OCI-LY7 (cell line): Measurements from ENCODE around the gene FRMD7. TPM values are rescaled to one million over a fixed set of nuclear protein-coding genes. Genes with fewer than 3 reads are reported as not detected.

Experiments used
- BruUV-seq: library from RNA; stranded (reverse); fragments of 400-500 nt; replicated peaks from 2 replicates; lab custom pipeline; 2021; lab: Mats Ljungman, UMichigan
- CTCF ChIA-PET: fragments of 300-600 bp; sonication (Branson Sonifier 250); formaldehyde crosslinking; loops from one replicate; lab custom pipeline; 2022; ENCODE audit warnings: antibody characterized with exemption; ENCODE audit not compliant: unreplicated experiment; lab: Charles Lee
- POLR2A ChIA-PET: fragments of 300-600 bp; sonication (Branson Sonifier 250); formaldehyde crosslinking; loops from one replicate; lab custom pipeline; 2022; ENCODE audit warnings: antibody characterized with exemption; lab: Charles Lee
- DNase-seq: peaks from one replicate; pipeline ENCODE4 v3.0.0-alpha.2; 2015; ENCODE audit warnings: low spot score
- H2AFZ ChIP-seq: fragments of 200-600 bp; sonication (generic), shearing (Covaris generic); 2 replicates; pipeline ENCODE4 v1.6.1; 2014; ENCODE audit warnings: mild to moderate bottlenecking, antibody characterized with exemption, low read length, moderate library complexity
- H3K27ac ChIP-seq: fragments of 200-600 bp; sonication (generic); 2 replicates; pipeline ENCODE4 v1.5.1; 2014; ENCODE audit warnings: mixed run types, low read depth, mild to moderate bottlenecking, moderate library complexity, low read length, inconsistent platforms; ENCODE audit not compliant: poor library complexity, severe bottlenecking
- H3K36me3 ChIP-seq: fragments of 200-600 bp; sonication (generic); 2 replicates; pipeline ENCODE4 v1.6.1; 2014; ENCODE audit warnings: mild to moderate bottlenecking, antibody characterized with exemption, low read length, moderate library complexity, mixed read lengths; ENCODE audit not compliant: insufficient read depth
- H3K4me1 ChIP-seq: fragments of 200-600 bp; sonication (generic); 2 replicates; pipeline ENCODE4 v1.5.1; 2014; ENCODE audit warnings: mild to moderate bottlenecking, low read length; ENCODE audit not compliant: insufficient read depth, poor library complexity, severe bottlenecking
- H3K4me2 ChIP-seq: fragments of 200-600 bp; sonication (generic); 2 replicates; pipeline ENCODE4 v1.6.1; 2014; ENCODE audit warnings: mild to moderate bottlenecking, low read length
- H3K4me3 ChIP-seq: fragments of 200-600 bp; sonication (generic); 2 replicates; pipeline ENCODE4 v1.5.1; 2014; ENCODE audit warnings: mild to moderate bottlenecking, low read depth, low read length; ENCODE audit not compliant: poor library complexity, severe bottlenecking
- H3K79me2 ChIP-seq: fragments of 200-600 bp; sonication (generic); 2 replicates; pipeline ENCODE4 v1.6.1; 2016; ENCODE audit warnings: low read depth, mild to moderate bottlenecking, low read length, moderate library complexity, mixed read lengths; ENCODE audit not compliant: insufficient read depth
- H3K9me2 ChIP-seq: fragments of 200-600 bp; sonication (generic); 2 replicates; pipeline ENCODE4 v1.6.1; 2016; ENCODE audit warnings: mild to moderate bottlenecking, low read length, mixed read lengths; ENCODE audit not compliant: insufficient read depth
- H3K9me3 ChIP-seq: fragments of 200-600 bp; sonication (generic); 2 replicates; pipeline ENCODE4 v1.6.1; 2014; ENCODE audit warnings: mild to moderate bottlenecking, mixed run types, low read length, mixed read lengths
- H4K20me1 ChIP-seq: fragments of 200-600 bp; sonication (generic); 2 replicates; pipeline ENCODE4 v1.6.1; 2014; ENCODE audit warnings: mild to moderate bottlenecking, antibody characterized with exemption, low read length, moderate library complexity, mixed read lengths; ENCODE audit not compliant: insufficient read depth
- CTCF ChIP-seq: fragments of 200-600 bp; sonication (generic); conservative IDR thresholded peaks from 2 replicates; pipeline ENCODE4 v1.5.1; 2014; ENCODE audit warnings: mild to moderate bottlenecking, antibody characterized with exemption, low read length, moderate library complexity, mixed read lengths
- EZH2phosphoT487 ChIP-seq: fragments of 200-600 bp; sonication (generic); IDR thresholded peaks from 2 replicates; pipeline ENCODE4 v1.6.1; 2018; ENCODE audit warnings: low read depth, borderline replicate concordance, mild to moderate bottlenecking, mixed run types, antibody characterized with exemption, low read length, moderate library complexity, mixed read lengths
- intact Hi-C: fragments of 100-400 bp; cut with micrococcal nuclease; formaldehyde crosslinking; loops from one replicate; pipeline ENCODE4 v1.10.0; 2022; ENCODE audit not compliant: unreplicated experiment
- total RNA-seq, 2 experiments: library from RNA; depleted of rRNA in 1 of 2; stranded (reverse); fragments of >200 nt in 1 of 2; shearing (Covaris generic) in 1 of 2; gene quantifications; 2 replicates each; pipeline ENCODE4 v1.2.3, GENCODE V29; 2014 to 2022

The FRMD7 gene
- total RNA-seq, 2 experiments from 2014 or later, result not detected

GRCh38 chrX:132090403-132091159 is 37.2 kb downstream of the FRMD7 start:
- Histone ChIP-seq H4K20me1 (no peaks in the 10 kb centered on the region), H3K36me3 (no peaks in the 10 kb centered on the region), H3K27ac (no peak overlapping the region), H3K9me2 (no peaks in the 10 kb centered on the region), H3K9me3 (no peaks in the 10 kb centered on the region), H3K79me2 (no peaks in the 10 kb centered on the region), H3K4me3 (no peak overlapping the region), H3K4me1 (no peaks in the 10 kb centered on the region), H3K4me2 (no peak overlapping the region), H2AFZ (no peak overlapping the region)
- no peak for TF ChIP-seq EZH2phosphoT487
- TF ChIP-seq CTCF, result no peak
- intact Hi-C loops, result loop anchor here (10.0 kb wide), 1 partner anchor 524 kb away; no protein-coding TSS in a partner anchor
- no peak for DNase-seq
- BruUV-seq, result no TSS peak
- POLR2A ChIA-PET, result interaction anchor here (0.7 kb wide), 1 partner anchor 514 kb away, joined by 3 read pairs; no protein-coding TSS in a partner anchor
- CTCF ChIA-PET, result no interaction called here

DNA sequence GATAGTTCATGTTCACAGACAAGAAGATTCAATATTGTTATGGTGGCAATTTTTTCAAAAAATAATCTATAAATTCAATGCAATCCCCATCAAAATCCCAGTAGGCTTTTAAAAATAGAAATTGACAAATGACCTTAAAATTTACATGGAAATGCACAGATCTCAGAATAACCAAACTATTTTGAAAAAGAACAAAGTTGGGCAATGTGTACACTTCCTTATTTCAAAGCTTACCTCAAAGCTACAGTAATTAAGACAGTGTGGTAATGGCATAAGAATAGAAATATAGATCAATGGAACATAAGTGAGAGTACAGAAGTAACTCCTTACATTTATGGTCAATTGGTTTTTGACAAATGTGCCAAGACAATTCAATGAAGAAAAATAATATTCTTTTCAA is 39.0 kb downstream of the FRMD7 start:
- no peaks in the 10 kb centered on the region for H3K4me1 ChIP-seq
- H4K20me1 ChIP-seq, result no peaks in the 10 kb centered on the region
- H3K27ac ChIP-seq, result no peak overlapping the region
- H3K9me2 ChIP-seq, result no peaks in the 10 kb centered on the region
- intact Hi-C loops, result no loop called here
- H3K36me3 ChIP-seq, result no peaks in the 10 kb centered on the region
- TF ChIP-seq EZH2phosphoT487 (no peak), CTCF (no peak)
- no peak overlapping the region for H3K4me3 ChIP-seq
- ChIA-PET POLR2A (no interaction called here), CTCF (interaction anchor here (1.3 kb wide), 1 partner anchor 11 kb away, joined by 4 read pairs; no protein-coding TSS in a partner anchor)
- H2AFZ ChIP-seq, result no peak overlapping the region
- no peak for DNase-seq
- no TSS peak for BruUV-seq
- no peak overlapping the region for H3K4me2 ChIP-seq
- no peaks in the 10 kb centered on the region for H3K79me2 ChIP-seq
- H3K9me3 ChIP-seq, result no peaks in the 10 kb centered on the region

DNA sequence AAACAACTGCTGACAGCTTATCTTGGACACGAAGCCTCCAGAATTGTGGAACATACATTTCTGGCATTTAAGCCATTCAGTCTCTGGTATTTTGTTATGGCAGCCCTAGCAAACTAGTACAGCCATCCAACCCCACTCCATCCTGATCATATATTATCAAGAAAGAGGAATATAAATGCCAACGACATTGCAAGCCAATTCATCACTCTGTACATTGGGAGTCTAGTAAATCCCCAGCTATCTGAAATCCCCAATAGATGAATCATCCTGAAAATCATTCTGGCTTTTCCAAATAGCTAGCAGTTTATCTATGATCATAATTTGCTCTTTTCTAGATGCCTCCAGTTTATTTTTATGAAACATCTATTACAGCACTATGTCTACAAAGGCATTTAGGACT is 41.1 kb downstream of the FRMD7 start:
- H3K9me3 ChIP-seq, result no peaks in the 10 kb centered on the region
- TF ChIP-seq CTCF (no peak), EZH2phosphoT487 (no peak)
- no peak overlapping the region for H3K4me2 ChIP-seq
- no peaks in the 10 kb centered on the region for H3K4me1 ChIP-seq
- ChIA-PET POLR2A (no interaction called here), CTCF (no interaction called here)
- no peak overlapping the region for H2AFZ ChIP-seq
- H3K27ac ChIP-seq, result no peak overlapping the region
- H3K79me2 ChIP-seq, result no peaks in the 10 kb centered on the region
- H3K9me2 ChIP-seq, result no peaks in the 10 kb centered on the region
- no TSS peak for BruUV-seq
- DNase-seq, result no peak
- intact Hi-C loops, result no loop called here
- no peak overlapping the region for H3K4me3 ChIP-seq
- no peaks in the 10 kb centered on the region for H4K20me1 ChIP-seq
- H3K36me3 ChIP-seq, result no peaks in the 10 kb centered on the region
